Mesendoderm (in vitro differentiated cells): ENCODE results near the gene RASA2.

Experiments used
- DNase-seq: peaks from one replicate; pipeline ENCODE4 v3.0.0; 2013
- H2AK5ac ChIP-seq: 2 replicates; pipeline ENCODE4 v1.6.1; 2013; ENCODE audit warnings: low read length, inconsistent platforms
- H2BK120ac ChIP-seq: 2 replicates; pipeline ENCODE4 v1.6.1; 2013; ENCODE audit warnings: low read depth, mild to moderate bottlenecking, low read length, moderate library complexity, mixed read lengths
- H2BK15ac ChIP-seq: replicated peaks from 2 replicates; pipeline ENCODE4 v1.6.1; 2013; ENCODE audit warnings: low read depth, mild to moderate bottlenecking, moderate library complexity
- H2BK5ac ChIP-seq: 2 replicates; pipeline ENCODE4 v1.6.1; 2013; ENCODE audit warnings: low read length, inconsistent platforms
- H3K18ac ChIP-seq: 2 replicates; pipeline ENCODE4 v1.6.1; 2013; ENCODE audit warnings: mild to moderate bottlenecking, low read length, mixed read lengths
- H3K23ac ChIP-seq: one replicate; pipeline ENCODE4 v1.6.1; 2013; ENCODE audit warnings: low read length
- H3K27ac ChIP-seq: 2 replicates; pipeline ENCODE4 v1.5.1; 2013; ENCODE audit warnings: low read depth, mild to moderate bottlenecking, inconsistent platforms, low read length, moderate library complexity
- H3K27me3 ChIP-seq: 2 replicates; pipeline ENCODE4 v1.6.1; 2013; ENCODE audit warnings: low read length, control low read depth, mild to moderate bottlenecking, inconsistent platforms; ENCODE audit not compliant: insufficient read depth, poor library complexity
- H3K36me3 ChIP-seq: 2 replicates; pipeline ENCODE4 v1.6.1; 2013; ENCODE audit warnings: low read length, inconsistent platforms; ENCODE audit not compliant: control insufficient read depth, insufficient read depth
- H3K4ac ChIP-seq: one replicate; pipeline ENCODE4 v1.6.1; 2013; ENCODE audit warnings: low read depth, mild to moderate bottlenecking, low read length, moderate library complexity
- H3K4me1 ChIP-seq: 2 replicates; pipeline ENCODE4 v1.6.1; 2013; ENCODE audit warnings: low read depth, low read length, inconsistent platforms; ENCODE audit not compliant: control insufficient read depth
- H3K4me2 ChIP-seq: 2 replicates; pipeline ENCODE4 v1.6.1; 2013; ENCODE audit warnings: low read length
- H3K4me3 ChIP-seq: 2 replicates; pipeline ENCODE4 v1.5.1; 2013; ENCODE audit warnings: mild to moderate bottlenecking, low read length
- H3K56ac ChIP-seq: one replicate; pipeline ENCODE4 v1.6.1; 2013; ENCODE audit warnings: low read length
- H3K79me1 ChIP-seq: 2 replicates; pipeline ENCODE4 v1.6.1; 2013; ENCODE audit warnings: low read length, inconsistent platforms
- H3K79me2 ChIP-seq: 2 replicates; pipeline ENCODE4 v1.6.1; 2013; ENCODE audit warnings: mild to moderate bottlenecking, low read length; ENCODE audit not compliant: control insufficient read depth, insufficient read depth
- H3K9ac ChIP-seq: 2 replicates; pipeline ENCODE4 v1.6.1; 2013; ENCODE audit warnings: low read length, inconsistent platforms
- H4K5ac ChIP-seq: one replicate; pipeline ENCODE4 v1.6.1; 2013; ENCODE audit warnings: low read length
- H4K8ac ChIP-seq: one replicate; pipeline ENCODE4 v1.6.1; 2013; ENCODE audit warnings: low read depth, mild to moderate bottlenecking, control low read depth, low read length, moderate library complexity
- WGBS: extraction: QIAGEN DNeasy Blood & Tissue Kit; methylation state at CpG from one replicate; pipeline ENCODE4 v1.1.7; 2013; ENCODE audit warnings: low lambda C conversion rate, missing lambda C conversion rate; ENCODE audit not compliant: insufficient coverage; ENCODE audit errors: extremely low coverage; 5-methylcytosine and 5-hydroxymethylcytosine counted together

The RASA2 gene

GRCh38 chr3:141455603-141456300, 31.1 kb upstream of the RASA2 start:
- Histone ChIP-seq H3K4me2 (no peak overlapping the region), H4K5ac (no peak overlapping the region), H2BK15ac (no peak overlapping the region), H3K23ac (no peak overlapping the region), H3K27ac (no peak overlapping the region), H3K27me3 (no peaks in the 10 kb centered on the region), H3K4ac (peak overlapping the region; percentile 18), H2BK120ac (no peak overlapping the region), H2AK5ac (no peak overlapping the region), H3K79me1 (no peaks in the 10 kb centered on the region), H3K4me3 (no peak overlapping the region), H3K56ac (peak overlapping the region; percentile 73), H3K18ac (peak overlapping the region; percentile 2), H3K79me2 (no peaks in the 10 kb centered on the region), H4K8ac (no peak overlapping the region), H2BK5ac (no peak overlapping the region), H3K36me3 (no peaks in the 10 kb centered on the region), H3K4me1 (peaks cover 6% of the 10 kb centered on the region), H3K9ac (no peak overlapping the region)
- WGBS = no CpG with 5 or more reads among the region's 18 CpGs
- DNase-seq = peak; percentile 45

GRCh38 chr3:141456301-141456625, 30.6 kb upstream of the RASA2 start:
- no peak overlapping the region for H4K5ac ChIP-seq
- H2BK15ac ChIP-seq = no peak overlapping the region
- no peak overlapping the region for H2BK5ac ChIP-seq
- H3K9ac ChIP-seq = no peak overlapping the region
- no peak overlapping the region for H2AK5ac ChIP-seq
- no peak overlapping the region for H3K56ac ChIP-seq
- peaks cover 6% of the 10 kb centered on the region for H3K4me1 ChIP-seq
- H3K4me2 ChIP-seq = no peak overlapping the region
- no peaks in the 10 kb centered on the region for H3K79me2 ChIP-seq
- DNase-seq = no peak
- no peaks in the 10 kb centered on the region for H3K79me1 ChIP-seq
- no peak overlapping the region for H4K8ac ChIP-seq
- no peak overlapping the region for H3K27ac ChIP-seq
- no peaks in the 10 kb centered on the region for H3K27me3 ChIP-seq
- no peak overlapping the region for H3K18ac ChIP-seq
- no CpG with 5 or more reads among the region's 11 CpGs for WGBS
- H3K4me3 ChIP-seq = no peak overlapping the region
- no peaks in the 10 kb centered on the region for H3K36me3 ChIP-seq
- no peak overlapping the region for H3K23ac ChIP-seq
- no peak overlapping the region for H3K4ac ChIP-seq
- no peak overlapping the region for H2BK120ac ChIP-seq

GRCh38 chr3:141457624-141458236, 29.1 kb upstream of the RASA2 start:
- Histone ChIP-seq H3K18ac (no peak overlapping the region), H3K4me2 (no peak overlapping the region), H3K4me1 (peaks cover 6% of the 10 kb centered on the region), H3K9ac (no peak overlapping the region), H3K79me1 (no peaks in the 10 kb centered on the region), H2BK5ac (no peak overlapping the region), H3K79me2 (no peaks in the 10 kb centered on the region), H4K8ac (no peak overlapping the region), H3K4me3 (no peak overlapping the region), H2AK5ac (no peak overlapping the region), H3K56ac (no peak overlapping the region), H3K27ac (no peak overlapping the region), H3K4ac (no peak overlapping the region), H4K5ac (no peak overlapping the region), H3K36me3 (no peaks in the 10 kb centered on the region), H2BK15ac (no peak overlapping the region), H3K27me3 (no peaks in the 10 kb centered on the region), H2BK120ac (no peak overlapping the region), H3K23ac (no peak overlapping the region)
- no peak for DNase-seq
- WGBS = no CpG with 5 or more reads among the region's 3 CpGs

- H3K4me2 ChIP-seq = no peak overlapping the region
- no peak overlapping the region for H3K9ac ChIP-seq
- H2BK5ac ChIP-seq = no peak overlapping the region
- no peaks in the 10 kb centered on the region for H3K79me2 ChIP-seq
- no peak overlapping the region for H4K8ac ChIP-seq
- H3K23ac ChIP-seq = no peak overlapping the region
- no CpG with 5 or more reads among the region's 7 CpGs for WGBS
- no peak overlapping the region for H2BK15ac ChIP-seq
- H2BK120ac ChIP-seq = no peak overlapping the region
- H3K18ac ChIP-seq = no peak overlapping the region
- DNase-seq = no peak
- H3K56ac ChIP-seq = no peak overlapping the region
- no peaks in the 10 kb centered on the region for H3K27me3 ChIP-seq
- H3K79me1 ChIP-seq = no peaks in the 10 kb centered on the region
- H3K36me3 ChIP-seq = no peaks in the 10 kb centered on the region
- no peak overlapping the region for H3K27ac ChIP-seq
- no peak overlapping the region for H3K4me3 ChIP-seq
- H3K4ac ChIP-seq = no peak overlapping the region
- H4K5ac ChIP-seq = no peak overlapping the region
- peaks cover 6% of the 10 kb centered on the region for H3K4me1 ChIP-seq
- no peak overlapping the region for H2AK5ac ChIP-seq
Measured at GRCh38 chr3:141459008-141459407, 27.8 kb upstream of the RASA2 start.

GRCh38 chr3:141460097-141460704, 26.6 kb upstream of the RASA2 start:
- WGBS = no CpG with 5 or more reads among the region's 10 CpGs
- Histone ChIP-seq H3K4me1 (peaks cover 4% of the 10 kb centered on the region), H2BK5ac (no peak overlapping the region), H3K4me3 (no peak overlapping the region), H3K23ac (no peak overlapping the region), H3K9ac (no peak overlapping the region), H3K56ac (no peak overlapping the region), H3K36me3 (no peaks in the 10 kb centered on the region), H3K27ac (no peak overlapping the region), H4K8ac (no peak overlapping the region), H3K4ac (no peak overlapping the region), H3K79me2 (no peaks in the 10 kb centered on the region), H3K18ac (no peak overlapping the region), H3K27me3 (no peaks in the 10 kb centered on the region), H4K5ac (no peak overlapping the region), H2BK15ac (no peak overlapping the region), H3K79me1 (no peaks in the 10 kb centered on the region), H2AK5ac (no peak overlapping the region), H2BK120ac (no peak overlapping the region), H3K4me2 (no peak overlapping the region)
- DNase-seq = peak; percentile 92
